ENCODE results near the gene NTHL1. TPM values are rescaled to one million over a fixed set of nuclear protein-coding genes. Genes with fewer than 3 reads are reported as not detected.
A peak's percentile ranks its signal among the peaks of the same experiment; 100 is the strongest.

The NTHL1 gene
- total and polyA plus RNA-seq, 2 of the 13 experiments (the other 11 are each of a cell fraction or from before 2014, with no cell fraction given): 47.5 to 64.9 TPM

GRCh38 chr16:2034696-2035430 lies 12.8 kb downstream of the NTHL1 start (continued):
- TF ChIP-seq ZNF687 (CRISPR knock-in tag; IDR thresholded peaks at IDR 0.05): no peak
- peak; percentile 24; the same call in 1 of the 2 replicates for TF ChIP-seq RFXAP (CRISPR knock-in tag; IDR thresholded peaks at IDR 0.05; ENCODE audit: borderline replicate concordance)
- peak; percentile 44; the same call in 1 of the 2 replicates for TF ChIP-seq CTCF (CRISPR knock-in tag; IDR thresholded peaks at IDR 0.05)
- TF ChIP-seq ZNF280D (CRISPR knock-in tag; IDR thresholded peaks at IDR 0.05): 0 out of 2 replicates have a peak, but pooled peaks have one; percentile 2
- no peak; the same call in 1 of the 2 replicates for TF ChIP-seq SAFB2 (CRISPR knock-in tag; IDR thresholded peaks at IDR 0.05; ENCODE audit: borderline replicate concordance, low read depth)
- 0 out of 2 replicates have a peak, but pooled peaks have one; percentile 20 for TF ChIP-seq ZNF737 (CRISPR knock-in tag; IDR thresholded peaks at IDR 0.05; ENCODE audit: borderline replicate concordance)
- peak; percentile 5; the same call in 1 of the 2 replicates for TF ChIP-seq NRL (CRISPR knock-in tag; IDR thresholded peaks at IDR 0.05; ENCODE audit: borderline replicate concordance)
- TF ChIP-seq EEA1 (CRISPR knock-in tag; IDR thresholded peaks at IDR 0.05; ENCODE audit: borderline replicate concordance): peak; percentile 74; the same call in 1 of the 2 replicates
